Coronary artery (tissue), 2 donors: ENCODE results near the gene CD3D.

Experiments
- DNase-seq: peaks from one replicate; pipeline ENCODE4 v3.0.0-alpha.2; 2017; ENCODE audit warnings: low spot score
- H3K27ac ChIP-seq, 2 donors: fragments of 200-600 bp; sonication (generic); one replicate each; pipeline ENCODE4 v1.5.1; 2016 to 2019
- H3K4me3 ChIP-seq: fragments of 200-600 bp; sonication (generic); 2 replicates; pipeline ENCODE4 v1.5.1; 2016; ENCODE audit warnings: mild to moderate bottlenecking, moderate library complexity
- CTCF ChIP-seq: fragments of 200-600 bp; sonication (generic); IDR thresholded peaks from one replicate; pipeline ENCODE4 v1.5.1; 2019; ENCODE audit warnings: antibody characterized with exemption

Gene CD3D

GRCh38 chr11:118373871-118374270 lies 31.4 kb upstream of the CD3D start:
- TF ChIP-seq CTCF, result no peak
- Histone ChIP-seq H3K4me3 (no peak overlapping the region), H3K27ac (no peak overlapping the region)
- no peak for DNase-seq

GRCh38 chr11:118373263-118373662 lies 30.8 kb upstream of the CD3D start:
- Histone ChIP-seq H3K4me3 (no peak overlapping the region), H3K27ac (no peak overlapping the region)
- no peak for TF ChIP-seq CTCF
- DNase-seq, result no peak

GRCh38 chr11:118370774-118371173 lies 28.3 kb upstream of the CD3D start:
- no peak for DNase-seq
- Histone ChIP-seq H3K4me3 (no peak overlapping the region), H3K27ac (no peak overlapping the region)
- no peak for TF ChIP-seq CTCF

GRCh38 chr11:118366287-118366686 lies 23.8 kb upstream of the CD3D start:
- Histone ChIP-seq H3K27ac (no peak overlapping the region), H3K4me3 (no peak overlapping the region)
- TF ChIP-seq CTCF, result no peak
- no peak for DNase-seq

GRCh38 chr11:118364956-118365615 lies 22.6 kb upstream of the CD3D start:
- no peak for DNase-seq
- H3K4me3 ChIP-seq, result no peak overlapping the region
- no peak overlapping the region for H3K27ac ChIP-seq
- no peak for TF ChIP-seq CTCF

GRCh38 chr11:118359295-118359958 lies 16.9 kb upstream of the CD3D start, which contains the start of gene UBE4A:
TSS of gene UBE4A (plus strand) at chr11:118359600. CDS start at chr11:118365081, 5,481 bp downstream.
- DNase-seq, result peak; percentile 92
- TF ChIP-seq CTCF, result no peak
- Histone ChIP-seq H3K27ac (peak within 1 kb of the TSS; percentile 58 to 60), H3K4me3 (peak within 1 kb of the TSS; percentile 80)

- no peak for TF ChIP-seq CTCF
- no peak overlapping the region for H3K4me3 ChIP-seq
- no peak overlapping the region for H3K27ac ChIP-seq
- DNase-seq, result no peak
These were observed 15.6 kb upstream of the CD3D start for GRCh38 chr11:118358071-118358470.
